Activated CD8-positive, alpha-beta T cell treated with anti-CD3 and anti-CD28 coated beads for 36 hours (primary cell): ENCODE results near the gene PHLDB3. TPM values are rescaled to one million over a fixed set of nuclear protein-coding genes. Genes with fewer than 3 reads are reported as not detected.
A peak's percentile ranks its signal among the peaks of the same experiment; 100 is the strongest.

Experiments used
- ATAC-seq: fragments of 200-7000 bp; cut with Tn5 transposase; one replicate; pipeline ENCODE4 v1.10.0; 2021; ENCODE audit warnings: mild to moderate bottlenecking, moderate library complexity
- CTCF ChIA-PET: fragments of 350-600 bp; sonication (Branson Sonifier 250); formaldehyde crosslinking; loops from one replicate; lab custom pipeline; 2021; ENCODE audit warnings: antibody characterized with exemption; lab: Charles Lee
- POLR2A ChIA-PET: fragments of 350-600 bp; sonication (Branson Sonifier 250); formaldehyde crosslinking; loops from one replicate; lab custom pipeline; 2021; ENCODE audit warnings: antibody characterized with exemption; lab: Charles Lee
- DNase-seq: peaks from one replicate; pipeline ENCODE4 v3.0.0-alpha.2; 2020
- H3K27ac Mint-ChIP-seq: one replicate; pipeline ENCODE4 v1.8.0; 2021; ENCODE audit warnings: mild to moderate bottlenecking, mixed read lengths
- H3K27me3 Mint-ChIP-seq: one replicate; pipeline ENCODE4 v1.8.0; 2021; ENCODE audit warnings: mixed read lengths
- H3K36me3 Mint-ChIP-seq: one replicate; pipeline ENCODE4 v1.8.0; 2021; ENCODE audit warnings: low read depth, mixed read lengths
- H3K4me1 Mint-ChIP-seq: one replicate; pipeline ENCODE4 v1.8.0; 2021; ENCODE audit warnings: low read depth, mixed read lengths
- H3K4me3 Mint-ChIP-seq: one replicate; pipeline ENCODE4 v1.8.0; 2021; ENCODE audit warnings: mild to moderate bottlenecking, moderate library complexity, mixed read lengths
- H3K9me3 Mint-ChIP-seq: one replicate; pipeline ENCODE4 v1.8.0; 2021; ENCODE audit warnings: mixed read lengths
- intact Hi-C: fragments of 100-400 bp; cut with micrococcal nuclease; formaldehyde crosslinking; loops from one replicate; pipeline ENCODE4 v1.10.0; 2022
- total RNA-seq, 2 experiments: library from RNA; stranded (reverse); gene quantifications; one replicate each; pipeline ENCODE4 v1.2.3, GENCODE V29; 2021
- TF ChIP-seq, protein P1 (sequence below): fragments of 200-600 bp; IDR thresholded peaks from one replicate; pipeline ENCODE4 v1.8.0; 2022; ENCODE audit warnings: antibody characterized with exemption, mild to moderate bottlenecking

PHLDB3 gene
- total RNA-seq, 2 experiments from 2014 or later, result 14.7 to 17.5 TPM

DNA sequence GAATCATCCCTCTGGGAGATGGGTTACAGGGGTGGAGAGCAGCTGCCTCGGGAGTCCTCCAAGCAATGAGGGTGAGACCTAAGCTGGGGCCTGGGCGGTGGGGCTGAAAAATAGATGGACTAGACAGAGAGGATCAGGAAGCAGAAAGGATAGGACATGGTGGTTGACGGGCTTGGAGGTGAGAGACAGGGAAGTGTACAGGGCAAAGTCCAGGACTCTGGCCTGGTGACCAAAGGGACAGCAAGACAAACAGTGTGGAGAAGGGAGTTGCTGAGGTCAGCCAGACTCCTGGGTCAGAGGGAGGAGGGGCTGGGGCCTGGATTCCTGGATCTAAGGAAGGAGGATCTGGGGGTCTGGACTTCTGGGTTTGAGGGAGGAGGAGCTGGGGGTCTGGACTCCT, 5.5 kb downstream of the PHLDB3 start:
- DNase-seq, result no peak
- POLR2A ChIA-PET, result interaction anchor here (1.5 kb wide), 1 partner anchor 36 kb away, joined by 3 read pairs; no protein-coding TSS in a partner anchor
- ATAC-seq, result no peak
- Mint-ChIP-seq H3K36me3 (peaks cover 16% of the 10 kb centered on the region), H3K4me1 (peaks cover 9% of the 10 kb centered on the region), H3K4me3 (no peak overlapping the region), H3K27me3 (no peaks in the 10 kb centered on the region), H3K9me3 (no peaks in the 10 kb centered on the region), H3K27ac (no peak overlapping the region)
- CTCF ChIA-PET, result interaction anchor here (0.7 to 2.2 kb wide), 2 partner anchors 40 to 52 kb away, joined by 3 to 6 read pairs; no protein-coding TSS in a partner anchor
- TF ChIP-seq, protein P1, sequence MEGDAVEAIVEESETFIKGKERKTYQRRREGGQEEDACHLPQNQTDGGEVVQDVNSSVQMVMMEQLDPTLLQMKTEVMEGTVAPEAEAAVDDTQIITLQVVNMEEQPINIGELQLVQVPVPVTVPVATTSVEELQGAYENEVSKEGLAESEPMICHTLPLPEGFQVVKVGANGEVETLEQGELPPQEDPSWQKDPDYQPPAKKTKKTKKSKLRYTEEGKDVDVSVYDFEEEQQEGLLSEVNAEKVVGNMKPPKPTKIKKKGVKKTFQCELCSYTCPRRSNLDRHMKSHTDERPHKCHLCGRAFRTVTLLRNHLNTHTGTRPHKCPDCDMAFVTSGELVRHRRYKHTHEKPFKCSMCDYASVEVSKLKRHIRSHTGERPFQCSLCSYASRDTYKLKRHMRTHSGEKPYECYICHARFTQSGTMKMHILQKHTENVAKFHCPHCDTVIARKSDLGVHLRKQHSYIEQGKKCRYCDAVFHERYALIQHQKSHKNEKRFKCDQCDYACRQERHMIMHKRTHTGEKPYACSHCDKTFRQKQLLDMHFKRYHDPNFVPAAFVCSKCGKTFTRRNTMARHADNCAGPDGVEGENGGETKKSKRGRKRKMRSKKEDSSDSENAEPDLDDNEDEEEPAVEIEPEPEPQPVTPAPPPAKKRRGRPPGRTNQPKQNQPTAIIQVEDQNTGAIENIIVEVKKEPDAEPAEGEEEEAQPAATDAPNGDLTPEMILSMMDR, result no peak
- intact Hi-C loops, result no loop called here

DNA sequence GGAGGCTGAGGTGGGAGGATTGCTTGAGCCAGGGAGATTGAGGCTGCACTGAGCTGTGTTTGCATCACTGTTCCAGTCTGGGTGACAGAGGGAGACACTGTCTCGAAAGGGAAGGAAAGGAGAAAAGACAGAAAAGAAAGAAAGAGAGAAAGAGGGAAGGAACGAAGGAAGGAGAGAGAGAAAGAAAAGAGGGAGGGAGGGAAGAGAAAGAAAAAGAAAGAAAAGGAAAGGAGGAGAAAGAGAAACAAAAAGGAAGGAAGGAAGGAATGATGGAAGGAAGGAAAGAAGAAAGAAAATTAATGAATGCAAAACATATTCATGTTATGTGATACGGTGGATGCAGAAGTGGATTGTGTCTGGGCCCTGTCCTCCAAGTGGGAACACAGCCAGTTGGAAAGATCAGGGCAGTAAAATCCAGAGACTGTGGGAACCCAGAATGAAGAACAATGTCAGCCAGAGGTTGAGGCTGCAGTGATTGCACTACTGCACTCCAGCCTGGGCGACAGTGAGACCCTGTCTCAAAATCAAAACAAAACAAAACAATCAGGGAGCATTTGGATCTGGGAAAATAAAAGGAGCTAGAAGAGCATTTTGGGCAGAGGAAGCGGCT, 6.2 kb downstream of the PHLDB3 start:
- H3K4me3 Mint-ChIP-seq, result no peak overlapping the region
- POLR2A ChIA-PET, result interaction anchor here (1.5 kb wide), 1 partner anchor 35 kb away, joined by 3 read pairs; no protein-coding TSS in a partner anchor
- no peaks in the 10 kb centered on the region for H3K9me3 Mint-ChIP-seq
- peaks cover 7% of the 10 kb centered on the region for H3K4me1 Mint-ChIP-seq
- peaks cover 15% of the 10 kb centered on the region for H3K36me3 Mint-ChIP-seq
- peak overlapping the region; percentile 12 for H3K27ac Mint-ChIP-seq
- intact Hi-C loops, result no loop called here
- CTCF ChIA-PET, result interaction anchor here (0.7 to 2.2 kb wide), 2 partner anchors 39 to 51 kb away, joined by 3 to 6 read pairs; no protein-coding TSS in a partner anchor
- ATAC-seq (no peak), DNase-seq (no peak)
- no peaks in the 10 kb centered on the region for H3K27me3 Mint-ChIP-seq
- TF ChIP-seq, protein P1, result no peak

DNA sequence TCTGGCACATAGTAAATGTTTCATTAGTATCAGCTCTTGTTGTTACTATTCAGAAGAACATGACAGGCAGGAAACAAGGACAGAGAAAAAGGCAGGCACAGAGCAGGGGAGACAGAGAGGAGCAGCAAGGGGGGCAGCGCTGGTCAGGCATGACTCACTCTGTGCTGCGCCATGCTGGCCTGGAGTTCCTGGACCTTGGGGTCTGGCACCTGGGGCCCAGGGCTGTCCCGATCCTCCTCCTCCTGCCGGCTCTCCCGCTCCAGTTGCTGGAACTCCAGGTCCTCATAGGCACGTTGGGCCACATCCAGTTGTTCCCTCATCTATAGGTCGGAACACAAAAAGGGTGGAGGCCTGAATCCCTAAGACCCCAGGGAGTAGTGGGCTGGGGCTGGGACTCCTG, 7.6 kb downstream of the PHLDB3 start:
- Mint-ChIP-seq H3K4me3 (no peak overlapping the region), H3K27me3 (no peaks in the 10 kb centered on the region), H3K9me3 (no peaks in the 10 kb centered on the region), H3K27ac (no peak overlapping the region), H3K4me1 (peaks cover 2% of the 10 kb centered on the region), H3K36me3 (peaks cover 11% of the 10 kb centered on the region)
- TF ChIP-seq, protein P1, result no peak
- intact Hi-C loops, result no loop called here
- POLR2A ChIA-PET, result no interaction called here
- ATAC-seq (no peak), DNase-seq (no peak)
- CTCF ChIA-PET, result interaction anchor here (1.2 to 1.8 kb wide), 3 partner anchors 22 to 64 kb away, joined by 4 to 6 read pairs (median 4); no protein-coding TSS in a partner anchor

DNA sequence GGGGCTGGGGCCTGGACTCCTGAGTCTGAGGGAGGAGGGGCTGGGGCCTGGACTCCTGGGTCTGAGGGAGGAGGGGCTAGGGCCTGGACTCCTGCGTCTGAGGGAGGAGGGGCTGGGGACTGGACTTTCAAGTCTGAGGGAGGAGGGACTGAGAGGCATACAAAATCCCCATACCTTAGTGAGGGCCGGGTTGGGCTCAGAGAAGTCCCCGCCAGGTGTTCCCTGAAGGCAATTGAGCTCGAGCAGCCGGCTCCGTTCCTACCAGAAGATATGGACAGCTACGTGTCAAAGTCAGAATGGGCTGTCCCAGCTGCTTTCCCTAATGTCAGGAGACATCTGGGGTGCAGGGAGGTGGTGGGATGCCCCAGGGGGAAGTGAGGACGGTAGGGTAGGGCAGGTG, 9.5 kb downstream of the PHLDB3 start:
- no peak overlapping the region for H3K4me3 Mint-ChIP-seq
- ChIA-PET POLR2A (no interaction called here), CTCF (interaction anchor here (1.1 to 2.3 kb wide), 2 partner anchors 25 to 48 kb away, joined by 4 to 9 read pairs; no protein-coding TSS in a partner anchor)
- peaks cover 1% of the 10 kb centered on the region for H3K4me1 Mint-ChIP-seq
- peaks cover 9% of the 10 kb centered on the region for H3K36me3 Mint-ChIP-seq
- no peaks in the 10 kb centered on the region for H3K27me3 Mint-ChIP-seq
- DNase-seq, result no peak
- no peak overlapping the region for H3K27ac Mint-ChIP-seq
- TF ChIP-seq, protein P1, result no peak
- intact Hi-C loops, result no loop called here
- H3K9me3 Mint-ChIP-seq, result no peaks in the 10 kb centered on the region
- no peak for ATAC-seq

DNA sequence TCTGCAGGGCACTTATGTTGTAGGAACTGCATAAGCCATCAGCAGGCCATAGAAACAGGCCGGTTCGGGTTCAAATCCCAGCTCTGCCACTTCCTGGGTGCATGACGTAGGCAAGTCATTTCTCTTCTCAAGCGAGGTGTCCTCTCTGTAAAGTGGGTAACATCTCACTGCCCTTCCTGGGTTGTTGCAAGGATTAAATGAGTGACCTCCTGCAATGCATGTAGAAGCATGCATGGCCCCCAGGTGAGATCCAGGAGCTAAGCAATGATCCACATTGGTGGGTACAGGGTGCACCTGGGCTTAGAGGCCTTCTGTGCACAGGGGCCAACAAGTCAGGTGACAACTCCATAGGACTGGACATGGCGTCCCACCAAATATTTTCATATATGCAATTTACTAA, 13.8 kb downstream of the PHLDB3 start:
- CTCF ChIA-PET, result interaction anchor here (0.7 to 1.4 kb wide), 5 partner anchors 8 to 66 kb away, joined by 3 to 6 read pairs (median 3); no protein-coding TSS in a partner anchor
- intact Hi-C loops, result no loop called here
- Mint-ChIP-seq H3K36me3 (peaks cover 8% of the 10 kb centered on the region), H3K27ac (no peak overlapping the region), H3K4me1 (peaks cover 6% of the 10 kb centered on the region), H3K4me3 (no peak overlapping the region), H3K27me3 (no peaks in the 10 kb centered on the region), H3K9me3 (no peaks in the 10 kb centered on the region)
- TF ChIP-seq, protein P1, result no peak
- DNase-seq (no peak), ATAC-seq (no peak)
- POLR2A ChIA-PET, result interaction anchor here (1.0 kb wide), 1 partner anchor 11 kb away, joined by 3 read pairs; no protein-coding TSS in a partner anchor
